WERI-Rb-1 (cell line): ENCODE results near the gene SMIM38.

Source experiments
- DNase-seq: peaks from one replicate; pipeline ENCODE4 v3.0.0-alpha.2; 2020
- H3K27ac ChIP-seq: fragments of 250-450 bp; sonication (Bioruptor Pico); 2 replicates; pipeline ENCODE4 v1.5.1; 2020; ENCODE audit warnings: mild to moderate bottlenecking, moderate library complexity
- H3K27me3 ChIP-seq: fragments of 250-450 bp; sonication (Bioruptor Pico); 2 replicates; pipeline ENCODE4 v1.5.1; 2021; ENCODE audit warnings: mild to moderate bottlenecking, low read depth, moderate library complexity; ENCODE audit not compliant: insufficient read depth, severe bottlenecking
- H3K36me3 ChIP-seq: fragments of 250-450 bp; sonication (Bioruptor Pico); 2 replicates; pipeline ENCODE4 v1.5.1; 2020; ENCODE audit warnings: mild to moderate bottlenecking, moderate library complexity
- H3K4me3 ChIP-seq: 2 replicates; pipeline ENCODE4 v1.5.1; 2011; ENCODE audit warnings: low read depth, mild to moderate bottlenecking, control low read depth, low read length
- H3K9me3 ChIP-seq: fragments of 250-450 bp; sonication (Bioruptor Pico); 2 replicates; pipeline ENCODE4 v1.5.1; 2021; ENCODE audit warnings: mild to moderate bottlenecking, moderate library complexity; ENCODE audit not compliant: severe bottlenecking
- TF ChIP-seq, protein P1 (sequence below): IDR thresholded peaks from 2 replicates; pipeline ENCODE4 v1.5.1; 2011; ENCODE audit warnings: low read depth, mild to moderate bottlenecking, control low read depth, inconsistent platforms, low read length

SMIM38 gene

DNA sequence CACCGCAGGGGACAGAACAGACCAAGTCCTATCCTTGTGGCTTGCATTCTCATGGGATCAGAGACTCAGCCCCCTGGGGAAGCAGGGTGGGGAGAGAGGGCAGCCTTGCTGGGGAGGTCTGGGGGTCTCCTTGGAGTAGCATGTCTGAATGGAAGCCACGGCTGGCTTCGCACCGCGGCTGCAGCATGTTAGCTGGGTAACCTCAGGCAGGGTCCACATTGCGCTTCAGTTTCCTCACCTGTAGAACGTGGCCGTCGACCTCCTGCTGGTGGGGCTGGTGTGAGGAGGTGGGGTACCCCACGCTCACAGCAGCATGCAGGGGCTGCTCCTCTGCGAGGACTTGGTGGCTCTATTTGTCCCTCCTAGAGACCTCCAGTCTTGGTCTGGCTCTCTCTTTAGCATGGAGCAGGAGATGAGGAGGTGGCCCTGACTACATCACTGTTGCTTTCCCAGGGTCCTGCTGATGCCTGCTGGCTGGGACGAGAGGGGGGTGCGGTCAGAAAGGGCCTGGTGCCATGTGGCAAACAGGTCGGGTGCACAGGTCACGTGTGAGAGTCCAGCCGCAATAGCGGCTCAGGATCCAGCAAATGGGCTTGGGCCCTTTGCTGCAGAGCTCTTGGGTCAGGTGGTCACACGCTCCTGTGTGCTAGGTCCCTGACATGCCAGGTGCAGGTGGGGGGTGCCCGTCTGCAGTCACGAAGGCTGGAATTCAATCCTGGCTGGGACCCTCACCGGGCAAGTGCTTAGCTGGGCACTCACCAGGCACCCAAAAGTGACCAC lies 35.4 kb upstream of the SMIM38 start:
- Histone ChIP-seq H3K9me3 (peaks cover 4% of the 10 kb centered on the region), H3K36me3 (no peaks in the 10 kb centered on the region), H3K27me3 (no peaks in the 10 kb centered on the region), H3K27ac (no peak overlapping the region), H3K4me3 (no peak overlapping the region)
- TF ChIP-seq, protein P1, sequence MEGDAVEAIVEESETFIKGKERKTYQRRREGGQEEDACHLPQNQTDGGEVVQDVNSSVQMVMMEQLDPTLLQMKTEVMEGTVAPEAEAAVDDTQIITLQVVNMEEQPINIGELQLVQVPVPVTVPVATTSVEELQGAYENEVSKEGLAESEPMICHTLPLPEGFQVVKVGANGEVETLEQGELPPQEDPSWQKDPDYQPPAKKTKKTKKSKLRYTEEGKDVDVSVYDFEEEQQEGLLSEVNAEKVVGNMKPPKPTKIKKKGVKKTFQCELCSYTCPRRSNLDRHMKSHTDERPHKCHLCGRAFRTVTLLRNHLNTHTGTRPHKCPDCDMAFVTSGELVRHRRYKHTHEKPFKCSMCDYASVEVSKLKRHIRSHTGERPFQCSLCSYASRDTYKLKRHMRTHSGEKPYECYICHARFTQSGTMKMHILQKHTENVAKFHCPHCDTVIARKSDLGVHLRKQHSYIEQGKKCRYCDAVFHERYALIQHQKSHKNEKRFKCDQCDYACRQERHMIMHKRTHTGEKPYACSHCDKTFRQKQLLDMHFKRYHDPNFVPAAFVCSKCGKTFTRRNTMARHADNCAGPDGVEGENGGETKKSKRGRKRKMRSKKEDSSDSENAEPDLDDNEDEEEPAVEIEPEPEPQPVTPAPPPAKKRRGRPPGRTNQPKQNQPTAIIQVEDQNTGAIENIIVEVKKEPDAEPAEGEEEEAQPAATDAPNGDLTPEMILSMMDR, result no peak
- no peak for DNase-seq

DNA sequence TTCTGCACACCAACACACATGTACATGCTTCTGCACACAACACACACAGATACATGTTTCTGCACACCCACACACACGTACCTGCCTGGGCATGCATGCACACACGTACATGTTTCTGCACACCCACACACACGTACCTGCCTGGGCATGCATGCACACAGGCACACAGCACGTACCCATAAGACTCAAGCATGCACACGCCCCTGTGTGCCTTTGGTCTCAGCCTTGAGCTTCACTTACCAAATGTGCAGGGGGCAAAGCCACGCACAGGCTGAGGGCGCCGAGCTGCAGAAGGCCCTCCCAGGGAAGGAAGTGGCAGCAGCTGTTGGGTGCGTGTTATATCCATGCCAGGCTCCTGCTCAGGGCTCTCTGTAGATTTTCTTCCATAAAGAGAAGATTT lies 34.7 kb upstream of the SMIM38 start:
- H3K27me3 ChIP-seq, result no peaks in the 10 kb centered on the region
- no peaks in the 10 kb centered on the region for H3K36me3 ChIP-seq
- no peak overlapping the region for H3K4me3 ChIP-seq
- DNase-seq, result no peak
- H3K9me3 ChIP-seq, result peaks cover 4% of the 10 kb centered on the region
- TF ChIP-seq, protein P1, result no peak
- no peak overlapping the region for H3K27ac ChIP-seq

DNA sequence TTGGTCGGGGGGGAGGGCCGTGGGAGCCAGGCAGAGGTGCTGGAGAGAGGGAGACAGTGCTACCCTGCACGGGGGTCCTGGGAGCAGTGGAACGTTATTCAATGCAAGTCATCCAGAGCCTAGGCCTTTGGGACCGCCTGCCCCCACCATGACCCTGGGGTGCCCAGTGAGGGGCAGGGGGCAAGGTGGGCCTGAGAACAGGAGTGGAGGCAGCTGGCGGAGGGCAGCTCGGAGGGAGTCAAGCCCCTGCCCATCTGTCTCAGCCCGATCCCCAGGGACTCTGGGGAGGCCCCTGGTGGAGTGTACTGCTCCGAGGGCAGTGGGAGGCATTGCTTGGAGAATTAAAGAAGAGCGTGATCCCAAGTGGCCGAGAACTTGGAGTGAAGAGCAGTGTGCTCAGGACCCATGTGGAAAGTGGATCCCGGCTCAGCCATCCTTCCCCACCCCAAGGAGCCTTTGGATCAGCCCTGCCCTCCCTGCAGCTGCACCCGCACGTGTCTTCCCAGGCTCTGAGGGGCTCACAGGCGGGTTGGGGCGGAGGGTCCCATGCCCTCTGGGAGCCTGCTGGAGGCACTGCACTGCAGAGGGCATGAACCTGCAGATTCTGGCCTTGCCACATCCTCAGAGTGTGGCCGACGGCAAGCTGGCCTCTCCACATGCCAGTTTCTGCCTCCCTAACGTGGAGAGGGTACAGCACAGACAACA lies 34.0 kb upstream of the SMIM38 start:
- Histone ChIP-seq H3K27me3 (no peaks in the 10 kb centered on the region), H3K4me3 (no peak overlapping the region), H3K36me3 (no peaks in the 10 kb centered on the region), H3K9me3 (peaks cover 4% of the 10 kb centered on the region), H3K27ac (no peak overlapping the region)
- TF ChIP-seq, protein P1, result no peak
- DNase-seq, result no peak

DNA sequence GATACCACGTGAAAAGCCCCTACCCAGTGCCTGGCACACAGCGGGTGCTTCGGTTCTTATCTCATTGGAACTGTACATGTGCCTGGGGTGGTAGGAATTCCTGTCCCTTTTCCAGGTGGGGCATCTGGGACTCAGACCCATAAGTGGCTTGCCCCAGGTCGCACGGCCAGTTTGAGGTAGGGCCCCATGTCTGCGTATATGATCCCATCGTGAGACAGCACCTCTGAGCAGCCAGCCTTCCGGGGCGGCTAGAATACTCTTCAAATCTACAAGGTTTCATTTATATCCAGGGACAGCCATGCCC lies 33.5 kb upstream of the SMIM38 start:
- Histone ChIP-seq H3K27ac (no peak overlapping the region), H3K36me3 (no peaks in the 10 kb centered on the region), H3K4me3 (no peak overlapping the region), H3K9me3 (peaks cover 4% of the 10 kb centered on the region), H3K27me3 (no peaks in the 10 kb centered on the region)
- TF ChIP-seq, protein P1, result no peak
- no peak for DNase-seq

DNA sequence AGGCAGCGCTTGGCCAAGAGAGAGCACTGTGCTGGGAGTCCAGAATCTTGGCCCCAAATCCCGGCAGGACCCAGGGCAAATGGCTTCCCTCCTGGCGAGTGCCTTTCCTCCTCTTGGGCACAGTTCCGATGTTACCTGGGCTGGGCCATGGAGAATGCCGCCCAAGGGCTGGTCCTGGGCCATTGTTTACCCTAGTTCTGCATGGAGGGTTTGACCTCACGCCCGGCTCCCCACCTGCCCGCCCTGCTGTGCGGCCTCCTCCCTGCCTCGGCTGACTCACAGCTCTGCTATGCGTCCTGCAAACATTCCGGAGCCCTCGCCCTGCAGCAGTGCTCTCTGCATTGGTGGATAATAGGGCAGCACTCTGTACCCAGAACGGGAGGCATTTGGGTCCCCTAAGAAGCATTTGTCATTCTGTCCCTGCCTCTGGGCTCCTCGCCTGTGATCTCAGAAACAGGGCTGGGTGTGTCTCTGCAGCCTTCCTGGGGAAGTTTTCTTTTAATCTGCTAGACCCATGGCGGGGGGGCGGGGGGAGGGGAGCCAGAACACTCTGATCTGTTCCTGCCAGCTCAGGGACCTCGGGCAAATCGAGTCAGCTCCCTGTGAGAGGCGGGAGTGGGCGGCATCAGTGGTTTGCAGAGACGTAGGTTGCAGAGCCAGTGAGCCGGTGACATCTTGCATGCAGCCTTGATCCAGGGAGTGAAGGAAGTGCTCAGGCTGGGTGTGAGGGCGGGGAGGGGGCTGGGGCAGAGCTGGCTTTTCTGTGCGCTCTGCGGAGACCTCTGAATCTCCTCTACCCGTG lies 32.9 kb upstream of the SMIM38 start:
- TF ChIP-seq, protein P1, result no peak
- H3K27me3 ChIP-seq, result no peaks in the 10 kb centered on the region
- no peaks in the 10 kb centered on the region for H3K36me3 ChIP-seq
- H3K9me3 ChIP-seq, result peaks cover 6% of the 10 kb centered on the region
- no peak overlapping the region for H3K4me3 ChIP-seq
- H3K27ac ChIP-seq, result no peak overlapping the region
- DNase-seq, result no peak
